K562 (cell line): Measurements from ENCODE around the gene CNNM2. TPM values are rescaled to one million over a fixed set of nuclear protein-coding genes. Genes with fewer than 3 reads are reported as not detected.

ENCODE experiments used
- ATAC-seq: fragments of 200-7000 bp; cut with Tn5 transposase; 3 replicates; pipeline ENCODE4 v1.9.1; 2020; ENCODE audit warnings: moderate library complexity
- BruUV-seq: library from RNA; stranded (reverse); fragments of 400-500 nt; replicated peaks from 2 replicates; lab custom pipeline; 2021; lab: Mats Ljungman, UMichigan
- CTCF ChIA-PET: fragments of 300-600 bp; formaldehyde crosslinking; extraction: SDS; loops from one replicate; lab custom pipeline; 2021; ENCODE audit warnings: low intra/inter-chr PET ratio; lab: Yijun Ruan, JAX
- POLR2A ChIA-PET: fragments of 300-600, 350-650 bp; sonication (Branson Sonifier 250); formaldehyde crosslinking; extraction: SDS; loops from one replicate; lab custom pipeline; 2021; ENCODE audit warnings: antibody characterized with exemption, inconsistent platforms; lab: Yijun Ruan, JAX
- DNase-seq, 4 experiments: peaks; one replicate each; pipeline versions ENCODE4 v3.0.0 to v3.0.0-alpha.2; 2011 to 2018; ENCODE audit warnings: low spot score in 3 of 4, mixed read lengths in 3 of 4; ENCODE audit errors: extremely low read depth in 1 of 4
- FAIRE-seq: peaks from 2 replicates; lab custom pipeline; 2011; peaks lifted over from hg19 to GRCh38; lab: Jason Lieb, UNC
- H2AFZ ChIP-seq: 2 replicates; pipeline ENCODE4 v1.6.0; 2011; ENCODE audit warnings: low read depth, low read length, control low read depth, inconsistent platforms
- H3K27ac ChIP-seq: fragments of 200-600 bp; 3 replicates; pipeline ENCODE4 v1.8.0; 2011; ENCODE audit warnings: low read depth, mild to moderate bottlenecking, control low read depth, inconsistent platforms, low read length, moderate library complexity, mixed read lengths; ENCODE audit errors: extremely low read depth
- H3K27me3 ChIP-seq, 2 experiments: fragments of 300-600 bp in 1 of 2; 2 replicates in 1 of 2; 3 replicates in 1 of 2; pipeline versions ENCODE4 v1.6.0 to v1.8.0; 2011; ENCODE audit warnings: inconsistent platforms in 2 of 2, low read length in 2 of 2, mild to moderate bottlenecking in 1 of 2, mixed read lengths in 1 of 2, moderate library complexity in 1 of 2; ENCODE audit not compliant: control insufficient read depth in 2 of 2, insufficient read depth in 2 of 2
- H3K36me3 ChIP-seq: fragments of 300-600 bp; 3 replicates; pipeline ENCODE4 v1.8.0; 2011; ENCODE audit warnings: mild to moderate bottlenecking, low read length, inconsistent platforms; ENCODE audit not compliant: control insufficient read depth, insufficient read depth
- H3K4me1 ChIP-seq, 2 experiments: fragments of 200-600 bp in 1 of 2; replicated peaks in 1 of 2; 2 replicates in 1 of 2; 3 replicates in 1 of 2; pipeline versions ENCODE4 v1.5.1 to v1.8.0; 2011; ENCODE audit warnings: inconsistent platforms in 2 of 2, low read length in 2 of 2, mild to moderate bottlenecking in 1 of 2, mixed read lengths in 1 of 2, moderate library complexity in 1 of 2; ENCODE audit not compliant: control insufficient read depth in 2 of 2, insufficient read depth in 2 of 2
- H3K4me2 ChIP-seq: 2 replicates; pipeline ENCODE4 v1.6.1; 2011; ENCODE audit warnings: low read length, control low read depth, inconsistent platforms, mixed read lengths; ENCODE audit not compliant: insufficient read depth
- H3K4me3 ChIP-seq: fragments of 200-600 bp; sonication (generic), shearing (Covaris generic); 2 replicates; pipeline ENCODE4 v1.5.1; 2016; ENCODE audit warnings: control low read depth, inconsistent platforms
- H3K79me2 ChIP-seq: fragments of 200-600 bp; 3 replicates; pipeline ENCODE4 v1.8.0; 2011; ENCODE audit warnings: low read length, inconsistent platforms; ENCODE audit not compliant: control insufficient read depth, insufficient read depth
- H3K9ac ChIP-seq, 2 experiments: 2 replicates each; pipeline versions ENCODE4 v1.6.0 to v1.6.1; 2011; ENCODE audit warnings: low read depth in 2 of 2, low read length in 2 of 2, control low read depth in 1 of 2, inconsistent platforms in 1 of 2, mild to moderate bottlenecking in 1 of 2, mixed read lengths in 1 of 2; ENCODE audit not compliant: insufficient read depth in 1 of 2
- H3K9me1 ChIP-seq: one replicate; pipeline ENCODE4 v1.6.0; 2011; ENCODE audit warnings: inconsistent platforms, mild to moderate bottlenecking, low read length, moderate library complexity; ENCODE audit not compliant: control insufficient read depth, insufficient read depth
- H3K9me3 ChIP-seq: replicated peaks from 2 replicates; pipeline ENCODE4 v1.5.1; 2011; ENCODE audit warnings: low read depth, low read length, inconsistent platforms; ENCODE audit not compliant: control insufficient read depth, insufficient read depth
- H4K20me1 ChIP-seq: replicated peaks from 2 replicates; pipeline ENCODE4 v1.6.1; 2011; ENCODE audit warnings: low read length, inconsistent platforms, mixed read lengths; ENCODE audit not compliant: control insufficient read depth, insufficient read depth
- ARHGAP35 ChIP-seq: fragments of 450-650 bp; IDR thresholded peaks from 2 replicates; pipeline ENCODE4 v1.6.1; 2018; ENCODE audit not compliant: partially characterized antibody
- EHMT2 ChIP-seq: fragments of 450-650 bp; IDR thresholded peaks from 2 replicates; pipeline ENCODE4 v1.6.1; 2018; ENCODE audit warnings: antibody characterized with exemption
- HDGF ChIP-seq: fragments of 450-650 bp; IDR thresholded peaks from 2 replicates; pipeline ENCODE4 v1.6.1; 2016
- POLR2AphosphoS5 ChIP-seq: IDR thresholded peaks from 2 replicates; pipeline ENCODE4 v1.6.1; 2011; ENCODE audit warnings: mild to moderate bottlenecking, low read depth, low read length, moderate library complexity; ENCODE audit not compliant: control insufficient read depth, insufficient read depth
- RBM17 ChIP-seq: fragments of 200-400 bp; formaldehyde crosslinking; IDR thresholded peaks from 2 replicates; pipeline ENCODE4 v1.6.1; 2017; ENCODE audit warnings: low read depth, mild to moderate bottlenecking, low read length, borderline replicate concordance
- ZFX ChIP-seq: sonication (generic); formaldehyde crosslinking; IDR thresholded peaks from 2 replicates; pipeline ENCODE4 v1.8.0; 2022; ENCODE audit warnings: mild to moderate bottlenecking, missing genetic modification reagents, moderate library complexity
- ZNF589 ChIP-seq: fragments of 200-800 bp; sonication (Bioruptor generic); IDR thresholded peaks from 2 replicates; pipeline ENCODE4 v1.6.1; 2016; ENCODE audit warnings: low read depth, missing genetic modification characterization, missing compliant biosample characterization
- ZNF707 ChIP-seq: fragments of 250-450 bp; sonication (Bioruptor Pico); conservative IDR thresholded peaks from 2 replicates; pipeline ENCODE4 v1.8.0; 2022; ENCODE audit warnings: inconsistent platforms, mild to moderate bottlenecking, moderate library complexity
- WGBS: fragments of 100-300 bp; shearing (Covaris generic); methylation state at CpG from one replicate; pipeline ENCODE4 v1.1.6; 2016; ENCODE audit warnings: low coverage, mixed read lengths; ENCODE audit not compliant: insufficient coverage; ENCODE audit errors: missing lambda C conversion rate; 5-methylcytosine and 5-hydroxymethylcytosine counted together
- in situ Hi-C: fragments of 300-500 bp; cut with MboI; formaldehyde crosslinking; loops from 4 replicates; pipeline ENCODE4 v1.15.0; 2018; ENCODE audit warnings: inconsistent platforms, mixed read lengths
- intact Hi-C: fragments of 100-400 bp; cut with micrococcal nuclease; formaldehyde crosslinking; loops from 2 replicates; pipeline ENCODE4 v1.14.2; 2022
- polyA plus RNA-seq, 8 experiments: library from polyadenylated mRNA; depleted of rRNA in 4 of 8; stranded (reverse) in 5 of 8; unstranded in 3 of 8; fragments of >200 nt; fragmentation: Nextera tagmentation in 2 of 8; fragmentation: Illumina TruSeq in 1 of 8; extraction: Ambion mirVana in 2 of 8; extraction: Trizol in 1 of 8; gene quantifications; 2 replicates each; pipeline versions ENCODE4 v1.2.1 to v1.2.3, GENCODE V29; 2011 to 2014; ENCODE audit warnings: inconsistent platforms in 1 of 8, missing spikeins in 1 of 8
- total RNA-seq, 7 experiments: library from RNA; depleted of rRNA in 6 of 7; stranded (reverse); fragments of >200 nt in 6 of 7; fragmentation: Illumina TruSeq in 2 of 7; extraction: Trizol in 2 of 7; gene quantifications; 2 replicates each; pipeline versions ENCODE4 v1.2.1 to v1.2.3, GENCODE V29; 2011 to 2021; ENCODE audit warnings: low replicate concordance in 1 of 7
- TF ChIP-seq, protein P1 (sequence below), 2 experiments: IDR thresholded peaks; 2 replicates each; pipeline ENCODE4 v1.6.1; 2012; ENCODE audit warnings: improper control_type of control experiment in 2 of 2, low read depth in 2 of 2, low read length in 2 of 2, borderline replicate concordance in 1 of 2
- TF ChIP-seq, protein P2 (sequence below): fragments of 250-450 bp; sonication (Bioruptor Pico); IDR thresholded peaks from 2 replicates; pipeline ENCODE4 v1.8.0; 2022; ENCODE audit warnings: moderate library complexity, mild to moderate bottlenecking, inconsistent platforms

Gene CNNM2
- total and polyA plus RNA-seq, 9 of the 15 experiments (the other 6 are each of a cell fraction or from before 2014, with no cell fraction given): 0.21 to 5.0 (median 1.3) TPM

DNA sequence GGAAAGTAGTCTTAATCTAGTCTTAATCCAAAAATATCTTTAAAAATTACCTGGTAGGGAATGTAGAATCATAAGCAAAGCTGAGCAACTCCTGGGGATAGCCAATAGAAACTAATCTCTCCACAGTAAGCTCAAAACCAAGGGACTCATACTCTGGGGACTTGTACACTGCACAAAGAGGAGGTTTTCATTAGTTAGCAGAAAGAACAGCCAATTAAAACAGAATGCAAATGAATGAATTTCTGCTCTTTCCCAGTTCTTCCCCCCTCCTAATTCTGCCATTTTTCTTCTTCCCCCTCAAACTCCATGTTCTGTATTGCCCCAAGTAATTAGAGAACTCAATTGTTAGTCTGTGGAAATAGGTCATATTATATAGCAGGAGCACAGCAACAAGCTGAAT, 188.4 kb downstream of the CNNM2 start (continued):
- TF ChIP-seq ZNF589 (CRISPR knock-in tag) (no peak), RBM17 (no peak)

DNA sequence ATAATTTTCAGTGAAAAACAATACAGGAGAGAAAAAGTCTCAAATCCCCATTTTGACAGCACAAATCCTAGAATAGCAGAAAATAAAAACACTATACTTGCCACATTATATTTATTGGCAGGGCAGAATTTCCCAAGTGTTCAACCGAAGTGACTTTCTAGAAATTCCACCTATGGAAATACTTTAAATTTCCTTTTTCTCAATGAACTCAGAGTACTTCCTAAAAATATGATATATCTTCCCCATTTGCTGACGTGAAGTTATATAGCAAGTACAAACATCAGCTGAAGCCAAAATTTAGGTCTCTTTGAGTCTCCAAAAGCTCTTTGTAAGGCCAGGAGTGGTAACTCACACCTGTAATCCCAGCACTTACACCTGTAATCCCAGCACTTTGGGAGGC, 191.7 kb downstream of the CNNM2 start:
- Histone ChIP-seq H3K79me2 (no peaks in the 10 kb centered on the region), H3K4me1 (no peaks in the 10 kb centered on the region), H3K9ac (no peak overlapping the region), H4K20me1 (no peaks in the 10 kb centered on the region), H3K9me1 (no peaks in the 10 kb centered on the region), H3K27me3 (no peaks in the 10 kb centered on the region), H3K4me2 (no peak overlapping the region), H3K4me3 (no peak overlapping the region), H2AFZ (no peak overlapping the region), H3K9me3 (no peaks in the 10 kb centered on the region), H3K36me3 (peaks cover 7% of the 10 kb centered on the region; the same call in 1 of the 3 replicates), H3K27ac (no peak overlapping the region)
- DNase-seq (no peak), FAIRE-seq (no peak), ATAC-seq (no peak)
- BruUV-seq: no TSS peak
- POLR2A ChIA-PET: no interaction called here
- 85% methylated on average over 2 of the region's 2 CpGs for WGBS
- in situ Hi-C loops: no loop called here
- intact Hi-C loops: no loop called here
- CTCF ChIA-PET: no interaction called here
- no peak for TF ChIP-seq ARHGAP35
- no peak for TF ChIP-seq ZFX (CRISPR knock-in tag)
- TF ChIP-seq ZNF707 (CRISPR knock-in tag): no peak
- TF ChIP-seq, protein P1, sequence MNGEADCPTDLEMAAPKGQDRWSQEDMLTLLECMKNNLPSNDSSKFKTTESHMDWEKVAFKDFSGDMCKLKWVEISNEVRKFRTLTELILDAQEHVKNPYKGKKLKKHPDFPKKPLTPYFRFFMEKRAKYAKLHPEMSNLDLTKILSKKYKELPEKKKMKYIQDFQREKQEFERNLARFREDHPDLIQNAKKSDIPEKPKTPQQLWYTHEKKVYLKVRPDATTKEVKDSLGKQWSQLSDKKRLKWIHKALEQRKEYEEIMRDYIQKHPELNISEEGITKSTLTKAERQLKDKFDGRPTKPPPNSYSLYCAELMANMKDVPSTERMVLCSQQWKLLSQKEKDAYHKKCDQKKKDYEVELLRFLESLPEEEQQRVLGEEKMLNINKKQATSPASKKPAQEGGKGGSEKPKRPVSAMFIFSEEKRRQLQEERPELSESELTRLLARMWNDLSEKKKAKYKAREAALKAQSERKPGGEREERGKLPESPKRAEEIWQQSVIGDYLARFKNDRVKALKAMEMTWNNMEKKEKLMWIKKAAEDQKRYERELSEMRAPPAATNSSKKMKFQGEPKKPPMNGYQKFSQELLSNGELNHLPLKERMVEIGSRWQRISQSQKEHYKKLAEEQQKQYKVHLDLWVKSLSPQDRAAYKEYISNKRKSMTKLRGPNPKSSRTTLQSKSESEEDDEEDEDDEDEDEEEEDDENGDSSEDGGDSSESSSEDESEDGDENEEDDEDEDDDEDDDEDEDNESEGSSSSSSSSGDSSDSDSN (IDR thresholded peaks at IDR 0.05; ENCODE audit: borderline replicate concordance in 1 of 2, low read depth in 2 of 2, low read length in 2 of 2): no peak
- TF ChIP-seq EHMT2: no peak
- TF ChIP-seq HDGF: no peak
- TF ChIP-seq POLR2AphosphoS5: no peak
- TF ChIP-seq, protein P2, sequence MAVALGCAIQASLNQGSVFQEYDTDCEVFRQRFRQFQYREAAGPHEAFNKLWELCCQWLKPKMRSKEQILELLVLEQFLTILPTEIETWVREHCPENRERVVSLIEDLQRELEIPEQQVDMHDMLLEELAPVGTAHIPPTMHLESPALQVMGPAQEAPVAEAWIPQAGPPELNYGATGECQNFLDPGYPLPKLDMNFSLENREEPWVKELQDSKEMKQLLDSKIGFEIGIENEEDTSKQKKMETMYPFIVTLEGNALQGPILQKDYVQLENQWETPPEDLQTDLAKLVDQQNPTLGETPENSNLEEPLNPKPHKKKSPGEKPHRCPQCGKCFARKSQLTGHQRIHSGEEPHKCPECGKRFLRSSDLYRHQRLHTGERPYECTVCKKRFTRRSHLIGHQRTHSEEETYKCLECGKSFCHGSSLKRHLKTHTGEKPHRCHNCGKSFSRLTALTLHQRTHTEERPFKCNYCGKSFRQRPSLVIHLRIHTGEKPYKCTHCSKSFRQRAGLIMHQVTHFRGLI (CRISPR knock-in tag): no peak
